Astrocyte (in vitro differentiated cells and primary cell): ENCODE results near the gene EXOC6. TPM values are rescaled to one million over a fixed set of nuclear protein-coding genes. Genes with fewer than 3 reads are reported as not detected.

Experiments used
- DNase-seq: peaks from one replicate; pipeline ENCODE4 v3.0.0-alpha.2; 2010; ENCODE audit warnings: low read depth
- FAIRE-seq: peaks from 2 replicates; lab custom pipeline; 2011; peaks lifted over from hg19 to GRCh38; lab: Jason Lieb, UNC
- H2AFZ ChIP-seq: 2 replicates; pipeline ENCODE4 v1.6.0; 2012; ENCODE audit warnings: low read depth, low read length, inconsistent platforms
- H3K27ac ChIP-seq: 2 replicates; pipeline ENCODE4 v1.5.1; 2011; ENCODE audit warnings: low read depth, low read length, inconsistent platforms
- H3K27me3 ChIP-seq: 2 replicates; pipeline ENCODE4 v1.6.0; 2011; ENCODE audit warnings: low read length, inconsistent platforms; ENCODE audit not compliant: insufficient read depth
- H3K36me3 ChIP-seq: 2 replicates; pipeline ENCODE4 v1.5.1; 2011; ENCODE audit warnings: low read length, inconsistent platforms; ENCODE audit not compliant: insufficient read depth
- H3K4me1 ChIP-seq: 2 replicates; pipeline ENCODE4 v1.5.1; 2011; ENCODE audit warnings: low read length, inconsistent platforms; ENCODE audit not compliant: insufficient read depth
- H3K4me2 ChIP-seq: 2 replicates; pipeline ENCODE4 v1.6.0; 2012; ENCODE audit warnings: low read length, inconsistent platforms
- H3K4me3 ChIP-seq: 2 replicates; pipeline ENCODE4 v1.5.1; 2011; ENCODE audit warnings: low read depth, mild to moderate bottlenecking, low read length, inconsistent platforms; ENCODE audit not compliant: insufficient read depth
- H3K79me2 ChIP-seq: 2 replicates; pipeline ENCODE4 v1.6.0; 2012; ENCODE audit warnings: mild to moderate bottlenecking, low read length, inconsistent platforms; ENCODE audit not compliant: insufficient read depth
- H3K9ac ChIP-seq: 2 replicates; pipeline ENCODE4 v1.6.0; 2012; ENCODE audit warnings: mild to moderate bottlenecking, low read length, inconsistent platforms
- H3K9me3 ChIP-seq: 2 replicates; pipeline ENCODE4 v1.5.1; 2012; ENCODE audit warnings: low read depth, mild to moderate bottlenecking, low read length, inconsistent platforms; ENCODE audit not compliant: insufficient read depth
- H4K20me1 ChIP-seq: 2 replicates; pipeline ENCODE4 v1.6.0; 2012; ENCODE audit warnings: low read length, inconsistent platforms; ENCODE audit not compliant: insufficient read depth
- H3K27ac Mint-ChIP-seq: one replicate; pipeline ENCODE4 v1.8.0; 2021; ENCODE audit warnings: mild to moderate bottlenecking, mixed read lengths; ENCODE audit not compliant: unreplicated experiment
- H3K27me3 Mint-ChIP-seq: one replicate; pipeline ENCODE4 v1.8.0; 2021; ENCODE audit warnings: low read depth, mixed read lengths; ENCODE audit not compliant: unreplicated experiment
- H3K36me3 Mint-ChIP-seq: one replicate; pipeline ENCODE4 v1.8.0; 2021; ENCODE audit warnings: low read depth, mixed read lengths; ENCODE audit not compliant: unreplicated experiment
- H3K4me1 Mint-ChIP-seq: one replicate; pipeline ENCODE4 v1.8.0; 2021; ENCODE audit warnings: low read depth, mixed read lengths; ENCODE audit not compliant: unreplicated experiment
- H3K4me3 Mint-ChIP-seq: one replicate; pipeline ENCODE4 v1.8.0; 2021; ENCODE audit warnings: mild to moderate bottlenecking, moderate library complexity, mixed read lengths; ENCODE audit not compliant: unreplicated experiment
- H3K9me3 Mint-ChIP-seq: one replicate; pipeline ENCODE4 v1.8.0; 2021; ENCODE audit warnings: mild to moderate bottlenecking, mixed read lengths; ENCODE audit not compliant: unreplicated experiment
- CTCF ChIP-seq: IDR thresholded peaks from 2 replicates; pipeline ENCODE4 v1.5.1; 2011; ENCODE audit warnings: low read depth, mild to moderate bottlenecking, inconsistent platforms, low read length, moderate library complexity; ENCODE audit not compliant: insufficient read depth
- EZH2 ChIP-seq: IDR thresholded peaks from 2 replicates; pipeline ENCODE4 v1.6.1; 2012; ENCODE audit warnings: mild to moderate bottlenecking, low read length, inconsistent platforms; ENCODE audit not compliant: insufficient read depth
- total RNA-seq: library from RNA; stranded (reverse); gene quantifications from 2 replicates; pipeline ENCODE4 v1.2.1, GENCODE V29; 2021

EXOC6 gene
- total RNA-seq, 1 donor from 2014 or later = 4.9 TPM

- Mint-ChIP-seq H3K27ac (no peak overlapping the region), H3K4me1 (no peaks in the 10 kb centered on the region), H3K4me3 (no peak overlapping the region), H3K36me3 (peaks cover under 1% of the 10 kb centered on the region), H3K27me3 (peaks cover 83% of the 10 kb centered on the region), H3K9me3 (peaks cover 21% of the 10 kb centered on the region)
- TF ChIP-seq CTCF (no peak), EZH2 (peak; percentile 94)
- no peak overlapping the region for H3K9ac ChIP-seq
- H2AFZ ChIP-seq = no peak overlapping the region
- DNase-seq = no peak
- FAIRE-seq = no peak
- H3K4me1 ChIP-seq = peaks cover 17% of the 10 kb centered on the region
- no peak overlapping the region for H3K4me3 ChIP-seq
- no peaks in the 10 kb centered on the region for H3K36me3 ChIP-seq
- no peaks in the 10 kb centered on the region for H4K20me1 ChIP-seq
- H3K27ac ChIP-seq = no peak overlapping the region
- H3K9me3 ChIP-seq = peaks cover 5% of the 10 kb centered on the region
- H3K4me2 ChIP-seq = peak overlapping the region; percentile 48
- H3K79me2 ChIP-seq = no peaks in the 10 kb centered on the region
- H3K27me3 ChIP-seq = peaks cover 88% of the 10 kb centered on the region
These were observed 217.6 kb downstream of the EXOC6 start for GRCh38 chr10:93065675-93066543.

- H3K9me3 Mint-ChIP-seq = peaks cover 23% of the 10 kb centered on the region
- Histone ChIP-seq H3K79me2 (no peaks in the 10 kb centered on the region), H3K27ac (no peak overlapping the region), H3K4me1 (peaks cover 16% of the 10 kb centered on the region), H3K36me3 (no peaks in the 10 kb centered on the region), H2AFZ (no peak overlapping the region), H3K9ac (no peak overlapping the region), H3K9me3 (peaks cover 5% of the 10 kb centered on the region), H3K27me3 (peaks cover 85% of the 10 kb centered on the region), H3K4me3 (no peak overlapping the region), H4K20me1 (no peaks in the 10 kb centered on the region), H3K4me2 (no peak overlapping the region)
- DNase-seq (no peak), FAIRE-seq (no peak)
- no peak overlapping the region for H3K27ac Mint-ChIP-seq
- no peak overlapping the region for H3K4me3 Mint-ChIP-seq
- H3K4me1 Mint-ChIP-seq = no peaks in the 10 kb centered on the region
- H3K36me3 Mint-ChIP-seq = peaks cover 3% of the 10 kb centered on the region
- TF ChIP-seq EZH2 (no peak), CTCF (no peak)
- H3K27me3 Mint-ChIP-seq = peaks cover 83% of the 10 kb centered on the region
These were observed 218.2 kb downstream of the EXOC6 start for GRCh38 chr10:93066544-93066913.
